ENCODE measurements around the gene SLC66A2.

Gene SLC66A2

DNA sequence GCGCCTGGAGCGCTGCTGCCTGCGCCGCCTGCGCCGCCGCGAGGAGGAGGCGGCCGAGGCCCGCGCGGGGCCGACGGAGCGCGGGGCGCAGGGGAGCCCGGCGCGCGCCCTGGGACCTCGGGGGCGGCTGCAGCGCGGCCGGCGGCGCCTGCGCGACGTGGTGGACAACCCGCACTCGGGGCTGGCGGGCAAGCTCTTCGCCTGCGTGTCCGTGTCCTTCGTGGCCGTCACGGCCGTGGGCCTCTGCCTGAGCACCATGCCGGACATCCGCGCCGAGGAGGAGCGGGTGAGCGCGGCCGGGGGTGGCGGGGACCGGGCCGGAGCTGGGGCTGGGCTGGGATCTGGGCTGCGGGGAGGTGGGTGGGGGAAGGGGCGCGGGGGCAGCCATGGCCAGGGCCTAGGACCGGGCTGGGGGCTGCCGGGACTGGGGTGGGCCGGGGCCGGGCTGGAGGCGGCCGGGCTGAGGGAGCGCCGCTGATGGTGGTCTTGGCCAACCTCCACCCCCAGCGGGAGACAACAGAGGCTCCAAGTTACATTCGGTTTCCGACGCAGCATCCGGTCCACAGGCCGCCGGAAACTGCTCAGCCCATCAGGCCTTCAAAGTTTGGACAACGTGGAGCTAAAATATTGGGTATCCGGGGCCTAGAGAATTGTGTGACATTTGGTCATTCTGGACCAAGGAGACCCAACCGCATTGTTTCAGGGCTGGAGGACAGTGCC lies 87.3 kb downstream of the SLC66A2 start:
- no peak for DNase-seq

DNA sequence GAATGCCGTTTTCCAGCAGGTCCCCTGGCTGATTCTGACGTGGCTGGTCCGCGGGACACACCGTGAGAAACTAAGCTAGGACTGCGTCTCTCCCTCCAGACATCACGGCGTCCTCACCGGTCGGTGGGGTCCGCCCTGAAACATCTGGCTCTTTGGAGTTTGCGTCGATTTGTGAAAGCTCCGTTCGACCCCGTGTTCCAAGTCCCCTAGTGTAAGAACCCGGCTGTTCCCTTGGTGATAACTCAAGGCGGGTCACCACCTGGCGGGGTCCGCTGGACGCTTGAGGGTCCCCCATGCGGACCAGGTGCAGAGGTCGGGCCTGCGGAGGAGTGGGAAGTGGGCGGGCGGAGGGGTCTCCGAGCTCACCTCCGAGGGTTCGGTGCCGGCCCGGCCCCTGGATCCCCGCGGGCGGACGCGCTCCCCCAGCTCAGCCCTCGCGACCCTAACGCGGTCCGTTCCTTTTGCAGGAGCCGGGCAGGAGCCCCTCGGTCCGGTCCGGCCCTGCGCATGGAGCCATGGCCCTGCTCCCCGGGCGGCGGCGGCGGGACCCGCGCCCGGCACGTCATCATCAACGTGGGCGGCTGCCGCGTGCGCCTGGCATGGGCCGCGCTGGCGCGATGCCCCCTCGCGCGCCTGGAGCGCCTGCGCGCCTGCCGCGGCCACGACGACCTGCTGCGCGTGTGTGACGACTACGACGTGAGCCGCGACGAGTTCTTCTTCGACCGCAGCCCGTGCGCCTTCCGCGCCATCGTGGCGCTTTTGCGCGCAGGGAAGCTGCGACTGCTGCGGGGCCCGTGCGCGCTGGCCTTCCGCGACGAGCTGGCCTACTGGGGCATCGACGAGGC lies 88.1 kb downstream of the SLC66A2 start:
- no peak for DNase-seq

DNA sequence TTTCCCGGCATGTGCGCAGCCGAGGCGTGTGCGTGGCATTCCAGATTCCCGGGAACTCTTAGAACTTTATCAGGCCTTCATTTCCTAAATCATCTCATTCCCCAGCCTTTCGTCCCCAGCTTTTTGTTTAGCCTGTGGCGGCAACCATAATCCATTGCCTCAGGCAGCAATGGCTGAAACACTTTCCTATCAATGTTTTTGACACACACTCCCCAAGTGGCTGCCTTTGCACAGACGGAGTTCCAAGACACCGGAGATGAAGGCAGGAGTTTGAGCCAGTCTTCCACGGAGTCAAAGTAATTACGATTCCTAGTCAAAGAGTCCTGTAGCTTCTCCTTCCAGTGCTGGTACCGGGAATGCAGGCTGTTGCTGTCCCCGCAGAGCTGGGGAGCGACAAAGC lies 88.9 kb downstream of the SLC66A2 start:
- DNase-seq: no peak

DNA sequence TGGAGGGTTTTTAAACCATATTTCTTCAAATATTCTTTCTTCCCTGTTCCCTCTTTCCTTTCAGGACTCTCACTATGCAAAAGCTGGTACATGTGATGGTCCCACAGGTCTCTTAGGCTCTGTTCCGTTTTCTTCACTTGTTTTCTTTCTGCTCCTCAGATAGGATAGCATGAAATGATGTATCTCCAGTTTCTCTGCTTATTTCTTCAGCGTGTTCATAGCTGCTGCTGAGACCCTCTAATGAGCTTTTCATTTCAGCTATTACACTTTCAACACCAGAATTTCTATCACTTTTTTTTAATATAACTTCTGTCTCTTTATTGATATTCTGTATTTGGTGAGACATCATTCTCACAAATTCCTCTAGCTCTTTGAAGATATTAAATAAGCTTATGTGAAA lies 89.8 kb downstream of the SLC66A2 start:
- no peak for DNase-seq

DNA sequence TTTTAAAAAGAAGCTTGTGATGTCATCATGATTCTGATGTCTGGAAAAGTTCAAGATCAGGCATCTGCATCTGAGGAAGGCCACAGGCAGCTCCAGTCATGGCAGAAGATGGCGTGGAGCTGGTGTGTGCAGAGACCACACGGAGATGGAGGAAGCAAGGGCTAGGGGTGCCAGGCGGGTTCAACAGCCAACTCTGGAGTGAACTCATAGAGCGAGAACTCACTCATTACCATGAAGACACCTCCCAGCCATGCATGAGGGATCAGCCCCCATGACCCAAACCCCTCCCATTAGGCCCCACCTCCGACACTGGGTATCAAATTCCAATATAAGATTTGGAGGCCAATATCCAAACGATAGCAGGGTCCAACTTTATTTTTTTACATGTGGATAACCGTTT lies 92.1 kb downstream of the SLC66A2 start:
- no peak for DNase-seq

DNA sequence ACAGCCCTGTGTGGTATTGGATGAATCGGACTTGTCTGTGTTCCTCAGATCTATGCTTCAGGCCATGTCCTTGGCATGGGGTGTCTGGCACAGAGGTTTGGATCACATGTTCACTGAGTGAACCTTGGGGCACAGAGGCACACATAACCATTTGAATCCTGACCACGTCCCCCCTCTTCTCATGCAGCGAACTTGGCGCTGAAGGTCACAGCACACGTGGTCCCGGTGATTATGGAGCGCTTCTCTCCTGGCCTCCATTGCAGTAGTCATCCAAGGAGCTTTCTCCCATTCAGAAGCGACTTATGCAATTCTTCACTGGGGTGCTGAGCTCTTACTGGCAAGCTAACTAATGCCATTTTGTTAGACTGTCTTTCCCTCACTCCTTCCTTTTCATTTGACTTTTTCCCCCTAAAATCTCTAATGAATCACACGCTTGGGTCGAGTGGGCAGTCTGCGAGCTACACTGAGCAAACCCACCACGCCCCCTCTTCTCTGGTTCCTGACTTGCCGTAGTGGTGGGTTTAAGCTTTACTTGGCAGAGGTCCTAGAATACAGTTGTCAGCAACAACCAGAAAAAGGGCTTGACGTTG lies 94.3 kb downstream of the SLC66A2 start:
- DNase-seq: no peak

DNA sequence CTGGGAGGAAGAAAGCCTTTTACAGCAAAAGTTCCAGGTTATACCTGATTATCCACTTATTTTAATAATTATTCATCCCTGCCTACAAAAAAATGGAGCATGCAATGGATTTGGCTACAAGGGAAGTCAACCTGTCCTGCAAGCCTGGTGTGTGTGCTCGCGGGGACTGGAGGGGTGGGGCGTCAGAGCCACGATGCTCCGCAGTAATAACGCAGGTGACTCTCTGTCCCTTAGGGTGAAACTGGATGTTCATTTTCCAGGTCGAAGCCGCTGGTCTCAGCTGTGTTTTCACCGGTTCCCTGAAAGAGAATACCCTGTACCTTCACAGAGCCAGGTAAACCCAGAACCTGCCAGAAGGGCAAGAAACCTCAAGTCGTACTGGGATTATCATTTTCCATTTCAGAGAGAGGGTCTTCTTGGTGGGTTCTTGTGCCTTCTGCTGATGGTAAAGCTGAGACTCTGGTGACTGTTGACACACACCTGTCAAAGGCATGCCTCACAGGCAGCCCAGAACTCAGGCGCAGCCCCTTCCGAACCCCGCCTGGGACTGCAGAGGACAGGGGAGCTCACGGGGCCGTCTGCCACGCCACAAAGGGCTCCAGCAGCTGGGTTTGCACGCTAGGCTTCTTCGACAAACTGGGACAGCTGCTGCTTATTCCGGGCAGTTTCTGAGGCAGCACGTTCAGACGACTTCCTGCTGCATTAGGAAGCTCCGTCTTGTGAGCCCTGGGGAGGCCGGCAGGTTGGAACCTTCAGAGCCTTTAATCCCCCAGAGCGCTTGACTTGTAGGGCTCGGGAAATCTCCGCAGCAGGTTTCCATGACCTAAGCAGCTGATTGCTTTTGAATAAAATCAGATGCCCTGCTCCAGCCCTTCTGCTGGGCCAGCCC lies 95.1 kb downstream of the SLC66A2 start:
- peak; percentile 68 for DNase-seq

DNA sequence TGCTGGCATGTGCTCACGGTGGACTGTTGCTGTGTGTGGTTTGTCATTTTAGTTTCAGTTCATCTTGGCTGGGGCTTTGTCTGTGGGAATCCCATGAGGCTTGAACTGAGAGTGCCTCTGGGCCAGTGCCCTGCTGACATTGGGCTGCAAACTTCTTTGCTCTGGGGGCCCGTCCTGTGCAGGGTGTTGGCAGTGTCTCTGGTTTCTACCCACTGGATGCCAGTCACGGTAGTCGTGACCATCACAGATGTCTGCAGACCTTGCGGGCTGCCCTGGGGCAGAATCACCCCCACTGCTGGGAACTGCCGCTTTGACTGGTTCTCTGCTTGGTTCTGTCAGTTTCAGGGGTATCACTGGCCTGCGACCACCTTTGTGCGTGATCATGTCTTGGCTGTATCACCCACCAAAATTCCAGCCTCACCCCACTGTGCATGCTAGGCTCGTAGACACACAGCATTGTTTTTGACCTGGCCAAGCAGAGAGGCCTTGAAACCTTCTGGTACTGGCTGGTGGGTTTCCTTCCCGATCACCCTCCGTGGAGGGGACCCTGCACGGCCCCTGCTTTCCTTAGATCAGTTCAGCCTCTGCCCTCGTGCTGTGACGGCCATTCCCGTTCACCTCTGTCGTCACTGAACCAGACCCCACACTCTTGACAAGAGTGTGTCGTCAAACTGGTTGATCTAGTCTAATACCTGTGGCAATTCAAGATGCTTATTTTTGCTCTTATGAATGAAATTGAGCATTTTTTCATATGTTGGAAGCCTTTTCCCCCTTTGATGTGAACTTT lies 96.1 kb downstream of the SLC66A2 start:
- no peak for DNase-seq

DNA sequence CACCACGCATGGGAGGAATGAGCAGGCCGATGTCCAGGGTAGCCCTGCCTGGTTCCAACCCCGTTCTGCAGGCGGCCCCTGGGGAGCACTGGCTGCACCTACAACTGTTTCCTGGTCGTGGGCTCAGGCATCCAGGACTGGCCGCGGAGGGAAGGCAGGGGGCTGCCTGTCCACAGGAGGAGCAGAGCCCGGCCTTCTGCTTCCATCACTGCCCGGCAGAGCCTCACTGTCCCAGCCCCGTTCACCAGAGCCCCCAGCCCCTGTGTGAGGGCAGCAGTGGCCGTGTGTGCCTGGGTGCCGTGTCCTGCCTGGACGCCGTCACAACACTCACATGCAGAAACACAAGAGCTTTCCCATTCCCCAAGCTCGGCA lies 97.5 kb downstream of the SLC66A2 start:
- DNase-seq: no peak

DNA sequence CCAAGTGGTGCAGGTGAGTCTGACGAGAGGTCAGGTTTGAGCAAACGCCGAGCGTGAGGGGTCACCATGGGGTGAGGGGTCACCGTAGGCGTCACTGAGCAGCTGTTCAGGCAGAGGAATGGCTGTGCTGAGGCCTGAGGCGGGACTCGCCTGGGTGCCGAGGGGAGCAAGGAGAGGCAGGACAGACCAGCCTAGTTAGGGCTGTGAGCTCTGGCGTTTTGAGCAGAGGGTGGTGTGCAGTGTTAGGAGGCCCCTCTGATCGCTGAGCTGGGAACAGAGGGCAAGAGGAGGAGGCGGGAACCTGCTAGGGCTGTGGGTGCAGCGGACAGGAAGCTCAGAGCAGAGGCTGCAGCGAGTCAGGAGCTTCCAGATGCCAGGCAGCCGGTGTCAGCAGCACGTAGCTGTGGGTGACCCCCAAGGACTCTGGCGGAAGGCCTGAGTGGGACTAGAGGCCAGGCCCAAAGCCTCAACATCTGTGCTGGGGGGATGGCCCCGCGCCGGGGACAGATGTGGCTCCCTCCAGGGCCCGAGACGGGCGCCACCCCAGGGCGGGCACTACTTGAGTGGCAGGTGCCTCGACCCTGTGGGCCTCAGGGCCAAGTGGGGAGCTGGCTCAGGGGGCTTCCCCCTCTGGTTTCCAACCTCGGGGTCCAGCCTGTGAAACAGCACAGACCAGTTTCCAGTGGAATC lies 98.0 kb downstream of the SLC66A2 start:
- no peak for DNase-seq

DNA sequence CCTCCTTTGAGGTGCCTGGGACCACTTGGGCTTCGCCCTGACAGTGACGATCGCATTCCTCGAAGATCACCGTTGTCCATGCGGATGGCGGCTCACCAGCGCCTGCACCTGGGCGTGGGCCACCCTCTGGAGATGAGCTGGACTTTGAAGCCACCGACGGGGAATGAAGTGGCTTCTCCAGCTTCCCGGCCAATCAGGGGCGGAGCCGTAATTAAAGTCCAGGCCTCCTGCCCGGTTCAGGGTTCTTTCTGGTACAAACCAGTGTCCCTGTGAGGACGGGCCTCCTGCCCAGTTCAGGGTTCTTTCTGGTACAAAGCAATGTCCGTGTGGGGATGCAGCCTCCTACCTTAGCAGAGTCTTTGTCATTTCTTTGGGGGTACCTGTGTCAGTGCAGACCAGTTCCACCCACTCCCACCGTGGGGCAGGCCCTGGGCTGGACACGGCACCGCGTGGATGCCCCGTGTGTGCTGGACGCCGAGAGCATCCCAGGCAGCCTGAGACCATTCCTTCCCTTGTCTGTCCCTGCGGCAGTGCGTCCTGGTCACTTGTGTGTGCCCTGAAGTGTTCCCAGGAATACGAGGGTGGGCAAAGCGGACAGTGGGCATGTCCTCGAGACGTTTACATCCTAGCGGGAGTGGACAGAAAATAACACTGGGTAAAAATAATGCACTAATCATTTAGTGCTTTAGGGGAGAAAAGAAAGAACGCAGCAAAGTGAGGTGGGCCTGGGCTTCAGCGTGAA lies 98.7 kb downstream of the SLC66A2 start:
- no peak for DNase-seq

All from NCI-H524 treated with DMSO at 0.1 percent for 48 hours (cell line).